Measurements from ENCODE around the gene INTS6L. TPM values are rescaled to one million over a fixed set of nuclear protein-coding genes. Genes with fewer than 3 reads are reported as not detected.

Gene INTS6L, protein sequence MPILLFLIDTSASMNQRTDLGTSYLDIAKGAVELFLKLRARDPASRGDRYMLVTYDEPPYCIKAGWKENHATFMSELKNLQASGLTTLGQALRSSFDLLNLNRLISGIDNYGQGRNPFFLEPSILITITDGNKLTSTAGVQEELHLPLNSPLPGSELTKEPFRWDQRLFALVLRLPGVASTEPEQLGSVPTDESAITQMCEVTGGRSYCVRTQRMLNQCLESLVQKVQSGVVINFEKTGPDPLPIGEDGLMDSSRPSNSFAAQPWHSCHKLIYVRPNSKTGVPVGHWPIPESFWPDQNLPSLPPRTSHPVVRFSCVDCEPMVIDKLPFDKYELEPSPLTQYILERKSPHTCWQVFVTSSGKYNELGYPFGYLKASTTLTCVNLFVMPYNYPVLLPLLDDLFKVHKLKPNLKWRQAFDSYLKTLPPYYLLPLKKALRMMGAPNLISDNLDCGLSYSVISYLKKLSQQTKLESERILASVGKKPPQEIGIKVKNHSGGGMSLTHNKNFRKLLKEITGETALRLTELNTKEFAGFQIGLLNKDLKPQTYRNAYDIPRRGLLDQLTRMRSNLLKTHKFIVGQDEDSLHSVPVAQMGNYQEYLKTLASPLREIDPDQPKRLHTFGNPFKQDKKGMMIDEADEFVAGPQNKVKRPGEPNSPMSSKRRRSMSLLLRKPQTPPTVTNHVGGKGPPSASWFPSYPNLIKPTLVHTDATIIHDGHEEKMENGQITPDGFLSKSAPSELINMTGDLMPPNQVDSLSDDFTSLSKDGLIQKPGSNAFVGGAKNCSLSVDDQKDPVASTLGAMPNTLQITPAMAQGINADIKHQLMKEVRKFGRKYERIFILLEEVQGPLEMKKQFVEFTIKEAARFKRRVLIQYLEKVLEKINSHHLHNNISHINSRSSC
- polyA plus RNA-seq: 13.8 TPM
- long read RNA-seq, donor 1: 0 reads
- long read RNA-seq, donor 2, partial matches to known transcripts: 0 of 2 reads
- long read RNA-seq, donor 2, other reads (novel, unspliced or antisense): 0 of 2 reads
- long read RNA-seq, donor 3: 0 reads
- long read RNA-seq, donor 4: 0 reads
- long read RNA-seq, donor 5, partial matches to known transcripts: 0 of 1 reads
- long read RNA-seq, donor 5, other reads (novel, unspliced or antisense): 0 of 1 reads
- long read RNA-seq, donor 6: 0 reads
- long read RNA-seq, donor 7: 0 reads
- long read RNA-seq, donor 8: 0 reads
- long read RNA-seq, donor 9, partial matches to known transcripts: 0 of 1 reads
- long read RNA-seq, donor 9, other reads (novel, unspliced or antisense): 0 of 1 reads
- long read RNA-seq, donor 10: 0 reads
- long read RNA-seq, donor 11: 0 reads

DNA sequence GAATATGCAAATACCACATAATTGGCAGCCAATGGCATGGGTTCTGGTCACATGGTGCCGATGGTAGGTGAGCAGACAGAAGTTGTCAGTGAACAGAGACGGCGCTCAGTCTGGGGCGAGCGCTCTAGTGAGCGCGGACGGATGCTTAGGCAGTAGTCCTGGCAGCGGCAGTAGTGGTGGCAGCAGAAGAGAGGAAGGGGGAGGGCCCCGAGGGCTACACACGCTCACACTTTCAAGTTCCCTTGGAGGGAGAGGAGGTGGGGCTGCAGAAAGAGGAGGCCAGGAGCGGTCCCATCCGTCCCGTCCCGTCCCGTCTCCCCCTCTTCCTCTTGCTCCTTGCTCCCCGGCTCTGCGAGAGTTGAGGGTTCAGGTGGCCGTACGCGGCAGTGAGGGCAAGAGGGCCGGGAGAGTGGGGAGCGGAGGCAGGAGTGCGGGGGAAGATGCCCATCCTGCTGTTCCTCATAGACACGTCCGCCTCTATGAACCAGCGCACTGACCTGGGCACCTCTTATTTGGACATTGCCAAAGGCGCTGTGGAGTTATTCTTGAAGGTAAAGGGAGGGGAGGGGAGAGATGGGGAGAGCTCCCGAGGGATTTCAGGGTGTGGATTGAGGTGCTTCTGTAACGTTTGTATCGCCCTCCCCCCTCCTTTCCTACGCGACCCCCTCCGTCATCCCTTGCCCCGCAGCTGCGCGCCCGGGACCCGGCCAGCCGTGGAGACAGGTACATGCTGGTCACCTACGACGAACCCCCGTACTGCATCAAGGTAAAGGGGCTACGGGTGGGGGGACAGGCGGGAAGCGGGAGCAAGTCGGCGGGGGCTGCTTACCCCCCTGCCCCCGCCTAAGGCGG lies at the start of gene INTS6L:
Gene INTS6L (plus strand): TSS at position 108 of the 852 bp plus-strand sequence. CDS start 333 bp downstream, at position 441.
- no peaks in the 10 kb centered on the region for H3K9me3 ChIP-seq (ENCODE audit: control insufficient read depth, low read depth, low read length)
- peak; percentile 88 to 90 for DNase-seq
- no CpG with 5 or more reads among the region's 50 CpGs for WGBS (ENCODE audit: insufficient coverage, low lambda C conversion rate)
- H3K36me3 ChIP-seq (ENCODE audit: control insufficient read depth, insufficient read depth, low read length): no peaks in the 10 kb centered on the region
- peak within 1 kb of the TSS; percentile 65 for H3K4me3 ChIP-seq (ENCODE audit: low read length)
- peaks cover 3% of the 10 kb centered on the region for H3K4me1 ChIP-seq (ENCODE audit: control insufficient read depth, insufficient read depth, low read length)
- peak within 1 kb of the TSS; percentile 96 for H3K27ac ChIP-seq (ENCODE audit: low read length)
- no peaks in the 10 kb centered on the region for H3K27me3 ChIP-seq (ENCODE audit: control insufficient read depth, insufficient read depth, low read length)

DNA sequence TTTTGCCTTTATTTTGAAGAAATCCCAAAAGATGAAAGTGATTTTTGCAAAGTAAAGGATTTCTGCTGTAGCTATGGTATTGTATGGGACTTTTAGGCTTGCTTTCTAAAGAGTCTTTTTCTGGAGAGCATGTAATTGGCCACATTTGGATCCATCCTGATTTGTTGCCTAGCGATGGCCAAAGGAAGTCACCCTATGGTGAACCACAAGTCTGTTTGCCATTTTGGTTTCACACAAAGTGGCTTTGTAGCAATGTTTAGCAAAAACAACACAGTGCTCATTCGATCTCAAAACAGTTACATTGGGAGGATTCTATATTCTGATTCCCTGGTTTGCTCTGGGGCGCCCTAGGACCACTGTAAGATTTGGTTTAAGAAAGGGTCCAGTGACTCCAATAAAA lies 44.1 kb upstream of the INTS6L start:
- DNase-seq: no peak
- WGBS (ENCODE audit: insufficient coverage, low lambda C conversion rate): no CpG with 5 or more reads among the region's 3 CpGs
- Histone ChIP-seq H3K4me1 (ENCODE audit: control insufficient read depth, insufficient read depth, low read length) (no peaks in the 10 kb centered on the region), H3K9me3 (ENCODE audit: control insufficient read depth, low read depth, low read length) (no peaks in the 10 kb centered on the region), H3K4me3 (ENCODE audit: low read length) (no peak overlapping the region), H3K36me3 (ENCODE audit: control insufficient read depth, insufficient read depth, low read length) (no peaks in the 10 kb centered on the region), H3K27ac (ENCODE audit: low read length) (no peak overlapping the region), H3K27me3 (ENCODE audit: control insufficient read depth, insufficient read depth, low read length) (no peaks in the 10 kb centered on the region)

GRCh38 chrX:135477576-135477975 lies 42.9 kb upstream of the INTS6L start:
- H3K4me1 ChIP-seq (ENCODE audit: control insufficient read depth, insufficient read depth, low read length): no peaks in the 10 kb centered on the region
- no peaks in the 10 kb centered on the region for H3K36me3 ChIP-seq (ENCODE audit: control insufficient read depth, insufficient read depth, low read length)
- H3K9me3 ChIP-seq (ENCODE audit: control insufficient read depth, low read depth, low read length): no peaks in the 10 kb centered on the region
- H3K27me3 ChIP-seq (ENCODE audit: control insufficient read depth, insufficient read depth, low read length): no peaks in the 10 kb centered on the region
- no peak overlapping the region for H3K27ac ChIP-seq (ENCODE audit: low read length)
- WGBS (ENCODE audit: insufficient coverage, low lambda C conversion rate): no CpG with 5 or more reads among the region's 3 CpGs
- H3K4me3 ChIP-seq (ENCODE audit: low read length): no peak overlapping the region
- DNase-seq: peak; percentile 30 to 40

- Histone ChIP-seq H3K9me3 (ENCODE audit: control insufficient read depth, low read depth, low read length) (no peaks in the 10 kb centered on the region), H3K27ac (ENCODE audit: low read length) (no peak overlapping the region), H3K4me3 (ENCODE audit: low read length) (no peak overlapping the region), H3K4me1 (ENCODE audit: control insufficient read depth, insufficient read depth, low read length) (no peaks in the 10 kb centered on the region), H3K27me3 (ENCODE audit: control insufficient read depth, insufficient read depth, low read length) (no peaks in the 10 kb centered on the region), H3K36me3 (ENCODE audit: control insufficient read depth, insufficient read depth, low read length) (no peaks in the 10 kb centered on the region)
- no peak for DNase-seq
- no CpG with 5 or more reads among the region's 7 CpGs for WGBS (ENCODE audit: insufficient coverage, low lambda C conversion rate)
Observed at GRCh38 chrX:135480076-135480475, 40.4 kb upstream of the INTS6L start.

DNA sequence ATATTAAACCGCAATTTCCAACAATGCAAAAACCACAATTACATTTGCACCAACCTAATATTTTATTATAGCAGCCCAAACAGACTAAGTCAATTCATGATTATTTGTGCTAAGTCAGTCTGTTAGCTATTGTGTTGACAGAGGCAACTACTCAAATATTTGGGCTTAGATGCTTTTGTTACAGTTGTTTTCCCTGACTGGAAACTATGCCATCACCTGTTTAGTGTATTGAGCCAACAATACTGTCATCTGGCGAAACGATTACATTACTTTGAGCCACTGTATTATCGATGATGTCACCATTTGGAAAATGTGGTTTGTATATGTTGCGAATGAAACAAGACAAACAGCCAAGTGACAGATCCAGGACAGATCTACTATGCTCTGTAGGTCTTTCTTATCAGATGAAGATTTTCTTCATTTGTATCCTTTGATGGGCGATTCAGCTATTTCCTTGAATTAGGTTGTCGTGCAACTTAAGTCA lies 38.7 kb upstream of the INTS6L start:
- H3K27me3 ChIP-seq (ENCODE audit: control insufficient read depth, insufficient read depth, low read length): no peaks in the 10 kb centered on the region
- no peak for DNase-seq
- H3K27ac ChIP-seq (ENCODE audit: low read length): no peak overlapping the region
- no peaks in the 10 kb centered on the region for H3K9me3 ChIP-seq (ENCODE audit: control insufficient read depth, low read depth, low read length)
- no peaks in the 10 kb centered on the region for H3K4me1 ChIP-seq (ENCODE audit: control insufficient read depth, insufficient read depth, low read length)
- no CpG with 5 or more reads among the region's 7 CpGs for WGBS (ENCODE audit: insufficient coverage, low lambda C conversion rate)
- no peak overlapping the region for H3K4me3 ChIP-seq (ENCODE audit: low read length)
- no peaks in the 10 kb centered on the region for H3K36me3 ChIP-seq (ENCODE audit: control insufficient read depth, insufficient read depth, low read length)

DNA sequence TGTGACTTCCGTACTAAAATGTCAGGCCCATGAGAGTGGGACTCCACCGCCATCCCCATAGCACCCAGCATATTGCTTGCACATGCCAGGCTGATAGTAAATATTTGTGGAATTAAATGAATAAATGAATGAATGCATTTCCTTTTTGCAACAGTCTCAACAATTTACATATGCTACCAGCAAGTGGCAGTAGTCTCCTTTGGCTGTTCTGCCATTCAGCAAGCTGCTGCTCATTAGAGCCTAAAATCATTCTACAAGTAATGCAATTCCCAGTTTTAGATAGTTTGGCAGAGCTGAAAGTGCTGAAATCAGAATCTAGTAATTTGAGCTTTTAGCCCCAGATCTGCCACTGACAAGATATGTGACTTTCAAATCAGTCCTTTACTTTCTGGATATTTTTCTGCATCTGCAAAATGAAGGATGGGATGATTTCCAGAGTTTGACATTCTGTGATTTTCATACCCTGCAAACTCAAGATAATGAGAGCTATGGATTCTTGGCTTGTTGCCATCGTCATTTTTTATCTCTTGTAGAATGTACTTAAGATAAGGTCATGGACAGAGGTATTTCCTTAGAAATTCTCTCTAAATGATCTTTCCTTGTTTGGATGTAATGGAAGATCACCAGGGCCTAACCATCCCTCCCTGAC lies 35.7 kb upstream of the INTS6L start:
- Histone ChIP-seq H3K36me3 (ENCODE audit: control insufficient read depth, insufficient read depth, low read length) (no peaks in the 10 kb centered on the region), H3K9me3 (ENCODE audit: control insufficient read depth, low read depth, low read length) (no peaks in the 10 kb centered on the region), H3K27ac (ENCODE audit: low read length) (no peak overlapping the region), H3K27me3 (ENCODE audit: control insufficient read depth, insufficient read depth, low read length) (no peaks in the 10 kb centered on the region), H3K4me1 (ENCODE audit: control insufficient read depth, insufficient read depth, low read length) (no peaks in the 10 kb centered on the region), H3K4me3 (ENCODE audit: low read length) (no peak overlapping the region)
- WGBS (ENCODE audit: insufficient coverage, low lambda C conversion rate): no CpG with 5 or more reads among the region's 3 CpGs
- peak; percentile 17 to 18 for DNase-seq

DNA sequence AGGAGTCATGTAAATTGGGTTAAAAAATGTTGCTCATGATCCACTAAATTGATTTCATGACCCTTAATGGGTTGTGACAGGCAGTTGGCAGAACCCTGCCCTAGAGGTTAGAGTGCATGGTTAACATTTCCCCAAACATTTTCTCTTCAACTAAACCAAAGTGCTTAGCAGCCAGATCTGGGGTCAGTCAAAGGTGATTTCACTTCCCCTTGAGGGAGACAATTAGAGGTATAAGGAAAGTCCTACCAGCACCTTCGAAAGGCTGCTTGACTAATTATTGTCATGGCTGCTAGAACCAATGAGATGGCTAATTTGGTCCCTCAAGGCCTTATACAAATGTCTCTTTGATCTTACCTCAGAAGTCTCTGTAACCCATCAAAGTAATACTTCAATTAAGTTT lies 30.9 kb upstream of the INTS6L start:
- H3K9me3 ChIP-seq (ENCODE audit: control insufficient read depth, low read depth, low read length): no peaks in the 10 kb centered on the region
- no peaks in the 10 kb centered on the region for H3K36me3 ChIP-seq (ENCODE audit: control insufficient read depth, insufficient read depth, low read length)
- H3K4me3 ChIP-seq (ENCODE audit: low read length): no peak overlapping the region
- H3K27ac ChIP-seq (ENCODE audit: low read length): no peak overlapping the region
- no peaks in the 10 kb centered on the region for H3K27me3 ChIP-seq (ENCODE audit: control insufficient read depth, insufficient read depth, low read length)
- DNase-seq: no peak
- H3K4me1 ChIP-seq (ENCODE audit: control insufficient read depth, insufficient read depth, low read length): no peaks in the 10 kb centered on the region
- no CpG with 5 or more reads among the region's 1 CpG for WGBS (ENCODE audit: insufficient coverage, low lambda C conversion rate)

DNA sequence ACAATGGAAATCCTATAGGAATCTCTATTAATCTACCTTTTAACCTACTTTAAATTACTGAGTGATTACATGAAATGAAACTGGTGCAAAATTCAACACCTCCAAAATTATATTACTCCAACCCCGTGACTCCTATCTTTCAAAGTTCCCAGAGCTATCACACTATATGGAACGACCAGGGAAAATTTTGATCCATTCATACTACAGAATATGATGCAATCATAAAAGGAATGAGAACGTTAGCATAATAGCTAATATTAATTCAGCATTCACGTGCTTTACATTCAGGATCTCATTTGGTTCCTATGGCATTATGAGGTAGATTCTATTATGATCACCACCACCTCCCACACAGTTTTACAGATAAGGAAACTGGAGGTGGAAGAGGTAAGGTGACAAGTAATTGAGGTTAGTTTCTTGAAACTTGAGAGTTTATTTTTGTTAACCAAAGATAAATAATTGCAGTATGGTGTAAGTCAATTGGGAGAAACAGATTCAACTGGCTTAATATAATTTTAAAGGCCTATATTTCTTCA lies 29.4 kb upstream of the INTS6L start:
- Histone ChIP-seq H3K4me1 (ENCODE audit: control insufficient read depth, insufficient read depth, low read length) (no peaks in the 10 kb centered on the region), H3K4me3 (ENCODE audit: low read length) (no peak overlapping the region), H3K27me3 (ENCODE audit: control insufficient read depth, insufficient read depth, low read length) (no peaks in the 10 kb centered on the region), H3K27ac (ENCODE audit: low read length) (no peak overlapping the region), H3K36me3 (ENCODE audit: control insufficient read depth, insufficient read depth, low read length) (no peaks in the 10 kb centered on the region), H3K9me3 (ENCODE audit: control insufficient read depth, low read depth, low read length) (no peaks in the 10 kb centered on the region)
- no CpG with 5 or more reads among the region's 4 CpGs for WGBS (ENCODE audit: insufficient coverage, low lambda C conversion rate)
- no peak for DNase-seq

DNA sequence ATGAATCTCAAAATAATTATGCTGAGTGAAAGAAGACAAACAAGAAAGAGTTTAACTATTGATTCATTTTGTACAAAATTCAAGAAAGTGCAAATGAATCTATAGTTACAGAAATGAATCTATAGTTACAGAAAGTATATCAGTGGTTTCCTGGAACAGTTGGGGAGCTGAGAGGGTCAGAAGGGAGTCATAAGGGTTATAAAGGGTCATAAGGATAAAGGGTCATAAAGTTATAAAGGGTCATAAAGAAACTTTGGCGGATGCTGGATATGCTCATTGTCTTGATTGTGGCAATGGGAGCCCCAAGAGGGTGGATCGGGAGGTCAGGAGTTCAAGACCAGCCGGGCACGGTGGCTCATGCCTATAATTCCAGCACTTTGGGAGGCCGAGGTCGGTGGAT lies 26.0 kb upstream of the INTS6L start:
- DNase-seq: no peak
- Histone ChIP-seq H3K36me3 (ENCODE audit: control insufficient read depth, insufficient read depth, low read length) (no peaks in the 10 kb centered on the region), H3K4me3 (ENCODE audit: low read length) (no peak overlapping the region), H3K9me3 (ENCODE audit: control insufficient read depth, low read depth, low read length) (no peaks in the 10 kb centered on the region), H3K4me1 (ENCODE audit: control insufficient read depth, insufficient read depth, low read length) (no peaks in the 10 kb centered on the region), H3K27me3 (ENCODE audit: control insufficient read depth, insufficient read depth, low read length) (no peaks in the 10 kb centered on the region), H3K27ac (ENCODE audit: low read length) (no peak overlapping the region)
- no CpG with 5 or more reads among the region's 6 CpGs for WGBS (ENCODE audit: insufficient coverage, low lambda C conversion rate)

Data from large intestine (tissue), 12 donors.